ENCODE data around the gene RIPPLY3. TPM values are rescaled to one million over a fixed set of nuclear protein-coding genes. Genes with fewer than 3 reads are reported as not detected.

RIPPLY3 gene
- total RNA-seq, 1 experiment from 2014 or later = not detected

DNA sequence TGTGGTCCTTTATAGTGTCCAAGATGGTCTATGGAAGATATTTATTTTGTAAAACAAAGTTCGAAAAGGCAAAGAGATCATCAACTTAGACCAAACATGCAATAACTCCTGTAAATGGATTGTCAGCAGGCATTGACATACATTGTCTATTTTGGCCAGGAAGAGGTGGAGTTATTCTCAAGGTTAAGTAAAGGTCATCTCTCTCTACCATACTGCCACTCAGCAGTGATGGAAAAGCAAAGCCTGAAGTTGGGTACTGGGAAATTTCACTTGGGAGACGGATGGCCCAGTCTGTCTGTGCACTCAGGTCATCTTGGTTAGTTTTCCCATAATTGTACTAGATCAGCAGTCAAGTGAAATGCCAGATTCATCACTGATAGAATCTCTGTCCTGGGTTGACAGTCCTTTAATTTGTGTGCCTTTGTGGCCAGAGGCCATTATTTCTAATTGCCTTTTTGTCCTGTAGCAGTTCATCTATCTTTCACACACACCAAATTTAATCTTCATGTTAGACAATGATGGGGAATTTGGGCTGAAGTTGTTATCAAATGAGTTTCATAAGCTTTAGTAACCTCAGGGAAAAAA, 48.9 kb downstream of the RIPPLY3 start:
- Histone ChIP-seq H3K4me1 (ENCODE audit: control insufficient read depth in 1 of 2, insufficient read depth in 2 of 2, low read length in 2 of 2) (peaks cover 6% of the 10 kb centered on the region in 2 experiments), H3K9ac (ENCODE audit: low read length) (no peak overlapping the region), H3K27ac (ENCODE audit: low read depth, low read length) (no peak overlapping the region), H3K4me3 (replicated peaks in 1 of 2; ENCODE audit: low read depth in 1 of 2, low read length in 2 of 2) (no peak overlapping the region), H3K4me2 (ENCODE audit: low read length) (no peak overlapping the region), H4K20me1 (ENCODE audit: insufficient read depth) (no peaks in the 10 kb centered on the region), H3K36me3 (ENCODE audit: control insufficient read depth in 1 of 2, insufficient read depth in 2 of 2, low read length in 2 of 2) (no peaks in the 10 kb centered on the region), H3K9me2 (ENCODE audit: insufficient read depth) (no peaks in the 10 kb centered on the region), H2AFZ (ENCODE audit: low read depth, low read length, poor library complexity, severe bottlenecking) (no peak overlapping the region), H3K79me2 (ENCODE audit: insufficient read depth, low read length) (no peaks in the 10 kb centered on the region), H3K9me3 (ENCODE audit: control insufficient read depth in 1 of 2, insufficient read depth in 1 of 2, low read depth in 1 of 2, low read length in 2 of 2) (peaks cover 0 to 4% of the 10 kb centered on the region in 2 experiments; a peak in 2 of 4 replicates), H3K27me3 (ENCODE audit: insufficient read depth, low read length) (no peaks in the 10 kb centered on the region)
- CTCF ChIA-PET = no interaction called here
- TF ChIP-seq ZFX (IDR thresholded peaks at IDR 0.05) = no peak
- TF ChIP-seq CTCF (IDR thresholded peaks at IDR 0.05 in 2 of 3, conservative IDR thresholded peaks at IDR 0.05 in 1 of 3; ENCODE audit: borderline replicate concordance in 1 of 3, insufficient read depth in 1 of 3, low read depth in 2 of 3, low read length in 2 of 3) = no peak
- TF ChIP-seq, protein P1, sequence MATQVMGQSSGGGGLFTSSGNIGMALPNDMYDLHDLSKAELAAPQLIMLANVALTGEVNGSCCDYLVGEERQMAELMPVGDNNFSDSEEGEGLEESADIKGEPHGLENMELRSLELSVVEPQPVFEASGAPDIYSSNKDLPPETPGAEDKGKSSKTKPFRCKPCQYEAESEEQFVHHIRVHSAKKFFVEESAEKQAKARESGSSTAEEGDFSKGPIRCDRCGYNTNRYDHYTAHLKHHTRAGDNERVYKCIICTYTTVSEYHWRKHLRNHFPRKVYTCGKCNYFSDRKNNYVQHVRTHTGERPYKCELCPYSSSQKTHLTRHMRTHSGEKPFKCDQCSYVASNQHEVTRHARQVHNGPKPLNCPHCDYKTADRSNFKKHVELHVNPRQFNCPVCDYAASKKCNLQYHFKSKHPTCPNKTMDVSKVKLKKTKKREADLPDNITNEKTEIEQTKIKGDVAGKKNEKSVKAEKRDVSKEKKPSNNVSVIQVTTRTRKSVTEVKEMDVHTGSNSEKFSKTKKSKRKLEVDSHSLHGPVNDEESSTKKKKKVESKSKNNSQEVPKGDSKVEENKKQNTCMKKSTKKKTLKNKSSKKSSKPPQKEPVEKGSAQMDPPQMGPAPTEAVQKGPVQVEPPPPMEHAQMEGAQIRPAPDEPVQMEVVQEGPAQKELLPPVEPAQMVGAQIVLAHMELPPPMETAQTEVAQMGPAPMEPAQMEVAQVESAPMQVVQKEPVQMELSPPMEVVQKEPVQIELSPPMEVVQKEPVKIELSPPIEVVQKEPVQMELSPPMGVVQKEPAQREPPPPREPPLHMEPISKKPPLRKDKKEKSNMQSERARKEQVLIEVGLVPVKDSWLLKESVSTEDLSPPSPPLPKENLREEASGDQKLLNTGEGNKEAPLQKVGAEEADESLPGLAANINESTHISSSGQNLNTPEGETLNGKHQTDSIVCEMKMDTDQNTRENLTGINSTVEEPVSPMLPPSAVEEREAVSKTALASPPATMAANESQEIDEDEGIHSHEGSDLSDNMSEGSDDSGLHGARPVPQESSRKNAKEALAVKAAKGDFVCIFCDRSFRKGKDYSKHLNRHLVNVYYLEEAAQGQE (IDR thresholded peaks at IDR 0.05; ENCODE audit: low read depth) = no peak
- TF ChIP-seq TCF7L2 (IDR thresholded peaks at IDR 0.05; ENCODE audit: borderline replicate concordance, extremely low read depth, insufficient read depth, insufficient read length) = no peak
- TF ChIP-seq EZH2 (IDR thresholded peaks at IDR 0.05) = no peak
- no peak for TF ChIP-seq EGR1 (IDR thresholded peaks at IDR 0.05; ENCODE audit: low read depth)
- no peak for TF ChIP-seq FOSL1 (IDR thresholded peaks at IDR 0.05; ENCODE audit: low read depth)
- no peak for TF ChIP-seq YY1 (IDR thresholded peaks at IDR 0.05; ENCODE audit: extremely low read depth, insufficient replicate concordance, low read depth, low read length)
- TF ChIP-seq POLR2A (IDR thresholded peaks at IDR 0.05; ENCODE audit: borderline replicate concordance, extremely low read depth, insufficient read depth, insufficient read length) = no peak
- no peak for TF ChIP-seq RAD21 (IDR thresholded peaks at IDR 0.05; ENCODE audit: low read depth)
- no peak for TF ChIP-seq EZH2phosphoT487 (IDR thresholded peaks at IDR 0.05; ENCODE audit: borderline replicate concordance)
- no peak for TF ChIP-seq SRF (IDR thresholded peaks at IDR 0.05; ENCODE audit: low read depth)
- TF ChIP-seq CBX3 (IDR thresholded peaks at IDR 0.05; ENCODE audit: low read depth) = no peak
- no peak for TF ChIP-seq MAX (IDR thresholded peaks at IDR 0.05)
- no peak for TF ChIP-seq ELF1 (IDR thresholded peaks at IDR 0.05; ENCODE audit: borderline replicate concordance, low read depth)
- TF ChIP-seq ZNF274 (IDR thresholded peaks at IDR 0.05; ENCODE audit: low read depth, low read length) = no peak
- no peak for ATAC-seq
- intact Hi-C loops (cut with micrococcal nuclease) = no loop called here
- RAD21 ChIA-PET (ENCODE audit: low non-redundant PET in 1 of 2, low total read pairs in 2 of 2, uncharacterized antibody in 2 of 2, unreplicated experiment in 2 of 2) = no interaction called here
- no TSS peak for BruUV-seq (replicated peaks)
- POLR2A ChIA-PET = no interaction called here
- no peak for DNase-seq (ENCODE audit: low read depth, low spot score)

All from HCT116 (cell line).